CD1c-positive myeloid dendritic cell (primary cell): ENCODE measurements around the gene NME4.
"Not testable (repeated sequence)": the region's sequence is repeated elsewhere in the genome, so short reads cannot be mapped to it uniquely, and the experiment has no call there.

Source experiments
- DNase-seq: peaks from one replicate; pipeline ENCODE4 v3.0.0-alpha.2; 2016; ENCODE audit errors: extremely low spot score

Gene NME4

DNA sequence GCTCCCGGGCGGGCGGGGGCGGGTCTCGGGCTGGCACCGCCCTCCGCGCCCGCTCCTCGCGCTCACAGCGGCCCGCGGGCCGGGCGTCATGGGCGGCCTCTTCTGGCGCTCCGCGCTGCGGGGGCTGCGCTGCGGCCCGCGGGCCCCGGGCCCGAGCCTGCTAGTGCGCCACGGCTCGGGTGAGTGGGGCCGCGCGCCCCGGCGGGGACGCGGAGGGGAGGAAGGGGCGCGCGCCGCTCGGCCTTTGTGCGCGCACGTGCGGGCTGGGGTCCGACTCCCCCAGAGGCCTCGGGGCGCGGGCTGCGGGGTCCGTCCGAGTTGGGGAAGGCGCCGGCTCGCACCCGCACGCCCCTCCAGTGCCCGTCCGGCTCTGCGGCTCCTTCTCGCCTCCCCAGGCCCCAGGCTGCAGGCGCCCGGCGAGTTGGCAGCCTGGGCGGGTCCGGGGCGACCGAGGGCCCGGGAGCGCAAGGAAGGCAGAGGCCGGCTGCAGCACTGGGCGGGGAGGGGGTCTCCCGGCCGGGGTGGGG lies at the start of gene NME4:
Gene NME4, plus strand, starts transcription at position 65 of the 527 bp plus-strand sequence. Its CDS starts 24 bp downstream, at position 89.
- peak; percentile 46 for DNase-seq

- no peak for DNase-seq
Measured at GRCh38 chr16:347203-347602, 49.8 kb upstream of the NME4 start.

DNA sequence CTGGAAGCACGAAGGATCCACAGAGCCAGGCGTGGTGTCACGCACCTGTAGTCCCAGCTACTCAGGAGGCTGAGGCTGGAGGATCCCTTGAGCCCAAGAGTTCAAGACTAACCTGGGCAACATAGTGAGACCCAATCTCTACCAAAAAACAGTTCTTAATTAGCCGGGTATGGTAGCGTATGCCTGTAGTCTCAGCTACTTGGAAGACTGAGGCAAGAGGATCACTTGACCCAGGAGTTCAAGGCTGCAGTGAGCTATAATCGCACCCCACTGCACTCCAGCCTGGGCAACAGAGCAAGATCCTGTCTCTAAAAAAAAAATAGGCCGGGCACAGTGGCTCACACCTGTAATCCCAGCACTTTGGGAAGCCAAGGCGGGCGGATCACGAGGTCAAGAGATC lies 48.5 kb upstream of the NME4 start:
- not testable (repeated sequence) for DNase-seq

- no peak for DNase-seq
Measured at GRCh38 chr16:349211-349610, 47.8 kb upstream of the NME4 start.

GRCh38 chr16:350203-350602 lies 46.8 kb upstream of the NME4 start:
- no peak for DNase-seq

- DNase-seq = peak; percentile 47
Measured at GRCh38 chr16:351804-352520, 45.0 kb upstream of the NME4 start.

GRCh38 chr16:352547-353403 lies 44.2 kb upstream of the NME4 start, which contains the start of gene AXIN1:
TSS of gene AXIN1 (minus strand) at chr16:352723. CDS start at chr16:347025, 5,698 bp downstream.
- peak; percentile 98 for DNase-seq

GRCh38 chr16:353404-354290 lies 43.4 kb upstream of the NME4 start:
- no peak for DNase-seq

DNA sequence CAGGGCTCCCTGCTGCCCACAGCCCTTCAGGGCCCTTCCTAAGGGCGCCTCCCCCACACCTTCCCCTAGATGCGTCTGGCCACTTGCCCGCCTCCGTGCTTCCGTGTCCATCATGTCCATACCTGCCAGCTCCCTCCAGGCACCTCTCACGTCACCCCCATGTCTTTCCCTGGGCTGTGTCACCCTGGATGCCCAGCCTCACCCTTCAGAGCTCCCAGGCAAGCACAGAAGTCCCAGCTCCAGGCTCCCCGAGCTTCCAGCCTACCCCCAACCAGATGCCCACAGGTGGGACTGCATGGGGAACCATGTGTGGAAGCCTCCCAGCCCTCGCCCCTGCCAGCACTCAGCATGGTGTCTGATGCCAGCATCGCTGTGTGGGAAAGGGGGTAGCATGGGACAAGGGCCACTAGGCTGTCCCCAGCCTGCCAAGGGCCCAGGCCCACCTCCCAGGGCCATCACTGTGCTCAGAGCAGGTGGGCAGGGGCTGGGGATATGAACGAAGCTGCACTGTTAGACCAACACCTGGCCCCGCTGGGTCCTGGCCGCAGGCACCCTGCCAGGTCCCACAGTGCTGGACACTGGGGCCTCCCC lies 42.6 kb upstream of the NME4 start:
- DNase-seq = no peak

DNA sequence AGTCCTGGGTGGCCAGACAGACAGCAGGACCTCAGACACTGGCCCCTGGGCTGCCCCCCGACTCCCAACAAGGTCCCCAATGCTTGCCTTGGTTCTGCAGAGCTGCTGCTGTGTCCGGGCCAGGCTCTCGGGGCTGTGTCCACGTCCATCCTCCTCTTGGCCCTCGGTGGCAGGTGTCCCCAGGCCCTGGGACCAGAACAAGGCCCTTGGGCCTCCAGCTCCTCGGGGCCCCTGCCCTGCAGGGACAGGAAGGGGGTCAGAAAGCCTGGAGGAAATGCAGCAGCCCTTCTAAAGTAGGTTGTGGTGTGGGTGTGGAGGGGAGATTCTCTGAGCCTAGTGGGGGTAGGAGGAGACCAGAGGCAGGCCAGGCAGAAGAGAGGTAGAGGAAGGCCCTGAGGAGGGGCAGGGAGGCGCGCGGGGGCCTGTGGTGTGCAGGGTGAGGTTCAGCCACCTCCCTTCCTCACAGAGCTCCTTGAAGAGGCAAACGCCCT lies 42.0 kb upstream of the NME4 start:
- DNase-seq = no peak

- no peak for DNase-seq
Measured at GRCh38 chr16:356741-357140, 40.3 kb upstream of the NME4 start.

DNA sequence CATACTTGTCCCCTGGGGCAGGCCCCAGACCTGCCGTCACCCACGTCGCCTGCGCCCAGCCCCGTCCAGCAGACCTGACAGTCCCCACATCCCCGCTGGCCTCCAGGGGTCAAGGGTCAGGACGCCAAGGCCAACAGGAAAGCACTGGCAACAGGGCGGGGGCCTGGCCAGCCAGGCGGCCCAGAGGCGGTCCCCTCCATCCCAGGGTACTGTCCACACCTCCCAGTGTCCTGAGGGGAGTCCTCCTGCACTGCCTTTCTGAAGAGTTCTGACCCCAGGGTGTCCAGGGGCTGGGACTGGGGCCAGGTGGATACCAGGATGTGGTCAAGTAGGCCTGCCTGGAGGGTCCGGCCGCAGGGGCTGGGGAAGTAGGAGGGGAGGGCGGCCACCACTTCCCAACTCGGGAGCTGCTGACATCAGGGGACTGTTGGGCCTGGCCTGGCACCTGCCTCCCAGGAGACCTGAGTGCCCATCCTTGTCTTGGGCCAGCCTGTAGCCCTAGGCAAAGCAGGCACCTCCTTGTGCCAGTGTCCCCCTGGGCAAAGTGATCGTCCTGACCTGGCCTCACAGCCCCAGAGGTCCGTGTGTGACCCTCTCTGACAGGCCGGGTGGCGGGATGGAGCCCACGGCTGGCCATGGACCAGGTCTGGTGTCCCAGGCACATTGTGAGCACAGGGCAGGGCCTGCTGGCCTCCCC lies 37.8 kb upstream of the NME4 start:
- DNase-seq = no peak

DNA sequence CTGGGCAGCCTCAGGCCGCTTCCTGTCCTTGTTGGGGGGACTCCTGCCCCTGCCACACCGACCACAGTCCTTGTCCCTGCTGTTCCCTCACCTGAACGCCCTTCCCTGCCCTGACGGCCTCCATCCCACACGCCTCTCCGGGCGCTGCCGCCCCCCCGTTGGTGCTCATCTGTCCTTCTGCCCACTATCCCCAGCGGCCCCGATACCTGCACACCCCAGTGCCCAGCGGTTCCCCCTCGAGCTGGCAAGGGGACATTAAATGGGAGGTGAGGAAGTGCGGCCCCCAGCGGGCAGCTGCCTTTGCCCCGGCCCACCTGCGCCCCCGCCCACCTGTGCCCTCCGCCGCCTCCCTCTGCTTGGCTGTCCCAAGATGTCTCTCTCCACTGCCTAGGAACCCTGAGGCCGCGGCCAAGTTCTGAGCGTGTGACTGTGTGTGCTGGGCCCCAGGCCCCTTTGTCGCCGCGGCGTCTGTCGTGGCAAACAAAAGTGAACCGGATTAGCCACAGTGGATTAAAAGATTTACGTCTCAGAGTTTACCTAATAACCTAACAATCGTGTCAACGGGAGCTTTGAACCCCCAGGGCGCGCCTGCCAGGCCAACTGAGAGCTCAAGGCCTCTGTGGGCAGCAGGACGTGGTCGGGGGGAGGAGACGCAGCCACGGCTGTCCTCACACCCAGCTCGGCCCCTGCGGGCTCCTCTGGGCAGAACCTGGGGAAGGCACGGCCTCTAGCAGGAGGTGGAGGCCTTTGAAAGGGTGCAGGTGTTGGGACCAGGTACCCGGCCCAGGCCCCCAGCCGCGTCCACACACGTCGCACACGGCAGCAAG lies 36.9 kb upstream of the NME4 start:
- DNase-seq = no peak

GRCh38 chr16:360698-361336 lies 36.2 kb upstream of the NME4 start:
- no peak for DNase-seq

DNA sequence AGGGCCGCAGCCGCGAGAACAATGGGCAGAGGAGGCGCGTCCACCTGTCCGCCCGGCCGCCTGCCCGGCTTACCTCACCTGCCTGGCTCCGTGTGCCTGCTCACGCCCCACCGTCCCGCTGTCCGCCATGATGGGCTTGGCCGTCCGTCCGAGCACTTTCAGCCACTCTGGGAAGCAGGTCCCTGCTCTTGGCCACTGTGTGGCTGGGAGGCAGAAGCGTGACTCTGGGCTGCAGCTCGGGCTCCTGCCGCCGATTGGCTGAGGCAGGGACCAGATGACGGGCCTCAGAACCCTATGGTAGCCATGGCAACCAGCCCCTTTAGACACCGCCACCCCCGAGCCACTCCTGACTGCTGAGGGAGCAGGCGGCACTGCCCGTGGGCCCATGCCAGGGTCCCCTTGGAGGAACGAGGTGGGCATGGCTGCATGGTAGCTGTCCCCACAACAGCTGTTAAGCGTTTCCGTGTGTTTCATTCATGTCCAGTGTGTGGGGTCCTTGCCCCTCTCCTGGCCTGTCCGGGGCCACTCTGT lies 35.6 kb upstream of the NME4 start:
- DNase-seq = no peak

- DNase-seq = peak; percentile 76
Measured at GRCh38 chr16:361872-362701, 34.9 kb upstream of the NME4 start.

- not testable (repeated sequence) for DNase-seq
Measured at GRCh38 chr16:362702-362999, 34.3 kb upstream of the NME4 start.

GRCh38 chr16:363110-363765 lies 33.8 kb upstream of the NME4 start:
- no peak for DNase-seq
